Stimulated activated naive CD8-positive, alpha-beta T cell treated with anti-CD3 and anti-CD28 coated beads, Interleukin-15, Interleukin-2, amounts not matched to agents 100 U/mL and 50 U/mL, for 24 hours (primary cell): Measurements from ENCODE around the gene CC2D2B.

ENCODE experiments used
- ATAC-seq: fragments of 150-1000 bp; cut with Tn5 transposase; one replicate; pipeline ENCODE4 v1.10.0; 2021
- DNase-seq: peaks from one replicate; pipeline ENCODE4 v3.0.0; 2021

The CC2D2B gene

GRCh38 chr10:96075977-96076376, 168.2 kb downstream of the CC2D2B start:
- ATAC-seq (no peak), DNase-seq (no peak)

- DNase-seq (no peak), ATAC-seq (no peak)
Observed at GRCh38 chr10:96077156-96077555, 169.4 kb downstream of the CC2D2B start.

GRCh38 chr10:96082153-96082552, 174.4 kb downstream of the CC2D2B start:
- DNase-seq (no peak), ATAC-seq (no peak)
